Measurements from ENCODE around the gene BMI1. TPM values are rescaled to one million over a fixed set of nuclear protein-coding genes. Genes with fewer than 3 reads are reported as not detected.
"Not testable (repeated sequence)": the region's sequence is repeated elsewhere in the genome, so short reads cannot be mapped to it uniquely, and the experiment has no call there.

The BMI1 gene
- total RNA-seq, 2 donors from 2014 or later: 55.9 to 79.4 TPM

DNA sequence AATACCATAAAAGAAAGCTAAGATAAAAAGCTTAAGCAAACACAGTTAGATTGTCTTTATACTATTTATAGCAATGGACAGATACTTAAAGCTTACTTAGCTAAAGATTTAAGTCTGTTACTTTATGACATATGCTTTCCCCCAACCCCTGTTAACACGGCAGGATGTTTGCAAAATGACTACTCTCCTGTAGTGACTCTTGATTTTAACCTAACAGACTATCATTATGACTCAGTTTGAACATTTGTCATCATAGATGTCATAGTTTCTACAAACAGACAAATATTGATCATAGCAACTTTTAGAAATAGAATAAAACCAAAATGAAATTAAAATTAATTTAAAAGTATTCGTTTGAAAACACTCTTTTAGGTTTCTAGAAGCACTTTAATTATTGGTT lies 12.5 kb upstream of the BMI1 start:
- H3K9me3 ChIP-seq: no peaks in the 10 kb centered on the region

DNA sequence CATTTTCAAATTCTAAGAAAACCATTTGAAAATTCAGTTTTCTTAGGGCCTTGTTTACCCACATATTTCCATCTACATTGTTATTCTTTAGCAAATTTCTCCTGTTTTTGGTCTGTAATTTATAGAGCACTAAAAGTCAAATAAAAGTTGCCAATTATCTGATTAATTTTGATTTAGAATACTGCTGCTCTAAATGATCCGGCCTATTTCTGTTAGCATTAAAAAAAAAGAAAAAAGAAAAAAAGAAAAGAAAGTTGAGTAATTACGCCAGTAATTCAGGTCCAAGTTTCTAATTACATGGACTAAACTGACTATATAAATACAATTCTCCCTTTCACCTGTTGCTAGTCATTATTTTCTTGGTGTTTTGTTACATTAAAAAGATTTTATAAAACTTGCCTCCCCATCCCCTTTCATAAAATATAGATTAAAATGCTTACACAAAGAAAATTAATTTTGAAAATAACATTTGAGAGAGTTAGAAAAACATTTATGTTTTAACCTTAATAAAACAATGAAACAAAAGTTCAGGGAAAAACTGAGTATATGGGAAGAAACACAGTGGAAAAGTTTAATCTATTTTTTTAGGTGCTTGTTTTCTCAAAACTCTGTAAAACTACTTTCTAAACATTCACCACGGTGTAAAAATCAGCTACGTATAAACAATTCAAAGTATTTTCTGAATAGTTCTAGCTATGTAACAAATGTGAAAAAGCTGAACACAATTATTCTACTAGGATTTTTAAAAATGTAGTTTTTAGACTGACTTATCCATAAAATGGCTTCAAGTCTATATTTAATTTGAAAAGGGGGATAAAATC lies 11.5 kb upstream of the BMI1 start:
- H3K27ac ChIP-seq: no peak overlapping the region
- H3K9me3 ChIP-seq: no peaks in the 10 kb centered on the region
- TF ChIP-seq, protein P1, sequence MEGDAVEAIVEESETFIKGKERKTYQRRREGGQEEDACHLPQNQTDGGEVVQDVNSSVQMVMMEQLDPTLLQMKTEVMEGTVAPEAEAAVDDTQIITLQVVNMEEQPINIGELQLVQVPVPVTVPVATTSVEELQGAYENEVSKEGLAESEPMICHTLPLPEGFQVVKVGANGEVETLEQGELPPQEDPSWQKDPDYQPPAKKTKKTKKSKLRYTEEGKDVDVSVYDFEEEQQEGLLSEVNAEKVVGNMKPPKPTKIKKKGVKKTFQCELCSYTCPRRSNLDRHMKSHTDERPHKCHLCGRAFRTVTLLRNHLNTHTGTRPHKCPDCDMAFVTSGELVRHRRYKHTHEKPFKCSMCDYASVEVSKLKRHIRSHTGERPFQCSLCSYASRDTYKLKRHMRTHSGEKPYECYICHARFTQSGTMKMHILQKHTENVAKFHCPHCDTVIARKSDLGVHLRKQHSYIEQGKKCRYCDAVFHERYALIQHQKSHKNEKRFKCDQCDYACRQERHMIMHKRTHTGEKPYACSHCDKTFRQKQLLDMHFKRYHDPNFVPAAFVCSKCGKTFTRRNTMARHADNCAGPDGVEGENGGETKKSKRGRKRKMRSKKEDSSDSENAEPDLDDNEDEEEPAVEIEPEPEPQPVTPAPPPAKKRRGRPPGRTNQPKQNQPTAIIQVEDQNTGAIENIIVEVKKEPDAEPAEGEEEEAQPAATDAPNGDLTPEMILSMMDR (IDR thresholded peaks at IDR 0.05): no peak
- no peaks in the 10 kb centered on the region for H3K4me1 ChIP-seq (ENCODE audit: control insufficient read depth in 1 of 2, low read depth in 2 of 2)
- no peak for DNase-seq (ENCODE audit: low spot score)
- H3K36me3 ChIP-seq: no peaks in the 10 kb centered on the region
- no peak overlapping the region for H3K4me3 ChIP-seq
- ATAC-seq (ENCODE audit: insufficient number of reproducible peaks, low FRiP score, low read depth): no peak
- no peaks in the 10 kb centered on the region for H3K27me3 ChIP-seq (replicated peaks; ENCODE audit: insufficient read depth)

More for the DNA sequence above, 12.5 kb upstream of the BMI1 start:
- no peak overlapping the region for H3K4me3 ChIP-seq
- DNase-seq (ENCODE audit: low spot score): no peak
- ATAC-seq (ENCODE audit: insufficient number of reproducible peaks, low FRiP score, low read depth): no peak
- H3K27ac ChIP-seq: no peak overlapping the region
- TF ChIP-seq, protein P1 (IDR thresholded peaks at IDR 0.05): no peak
- no peaks in the 10 kb centered on the region for H3K4me1 ChIP-seq (ENCODE audit: control insufficient read depth in 1 of 2, low read depth in 2 of 2)
- H3K36me3 ChIP-seq: no peaks in the 10 kb centered on the region
- H3K27me3 ChIP-seq (replicated peaks; ENCODE audit: insufficient read depth): no peaks in the 10 kb centered on the region

DNA sequence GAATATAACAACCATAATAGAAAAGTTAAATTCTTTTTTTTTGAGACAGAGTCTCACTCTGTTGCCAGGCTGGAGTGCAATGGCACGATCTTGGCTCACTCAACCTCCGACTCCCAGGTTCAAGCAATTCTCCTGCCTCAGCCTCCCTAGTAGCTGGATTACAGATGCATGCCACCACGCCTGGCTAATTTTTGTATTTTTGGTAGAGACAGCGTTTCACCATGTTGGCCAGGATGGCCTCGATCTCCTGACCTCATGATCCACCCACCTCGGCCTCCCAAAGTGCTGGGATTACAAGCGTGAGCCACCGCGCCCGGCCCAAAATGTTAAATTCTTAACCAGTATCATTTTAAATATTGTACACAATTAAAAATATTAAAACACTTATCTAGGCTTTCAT lies 10.9 kb upstream of the BMI1 start:
- H3K27me3 ChIP-seq (replicated peaks; ENCODE audit: insufficient read depth); H3K4me1 ChIP-seq (ENCODE audit: control insufficient read depth in 1 of 2, low read depth in 2 of 2); H3K36me3 ChIP-seq; DNase-seq (ENCODE audit: low spot score); H3K9me3 ChIP-seq; H3K27ac ChIP-seq; ATAC-seq (ENCODE audit: insufficient number of reproducible peaks, low FRiP score, low read depth); H3K4me3 ChIP-seq: not testable (repeated sequence)

- Histone ChIP-seq H3K9me3 (no peaks in the 10 kb centered on the region), H3K4me1 (ENCODE audit: control insufficient read depth in 1 of 2, low read depth in 2 of 2) (peaks cover 0 to 11% of the 10 kb centered on the region in 2 donors), H3K36me3 (no peaks in the 10 kb centered on the region), H3K27me3 (replicated peaks; ENCODE audit: insufficient read depth) (no peaks in the 10 kb centered on the region), H3K4me3 (no peak overlapping the region), H3K27ac (no peak overlapping the region)
- TF ChIP-seq, protein P1 (IDR thresholded peaks at IDR 0.05): no peak
- no peak for ATAC-seq (ENCODE audit: insufficient number of reproducible peaks, low FRiP score, low read depth)
- DNase-seq (ENCODE audit: low spot score): no peak
Measured at GRCh38 chr10:22310928-22311327, 10.0 kb upstream of the BMI1 start.

DNA sequence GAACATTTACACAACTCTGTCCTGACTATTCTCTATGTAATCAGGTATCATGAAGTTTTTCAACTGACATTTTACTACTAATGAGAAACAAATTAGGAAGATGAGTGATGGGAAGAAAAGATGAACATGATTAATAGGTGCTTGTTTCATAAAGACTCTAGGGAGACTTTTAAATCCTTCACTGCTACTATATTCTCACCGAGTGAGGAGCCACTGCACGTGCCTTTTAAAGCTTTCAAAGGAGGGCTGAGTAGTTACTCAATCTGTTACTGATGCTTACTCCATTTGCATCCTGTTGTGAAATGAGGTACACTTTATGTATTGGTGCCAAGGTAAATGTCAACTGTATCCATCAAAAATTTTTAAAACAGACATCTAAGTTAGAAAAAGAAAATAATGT lies 6.0 kb upstream of the BMI1 start:
- Histone ChIP-seq H3K27ac (no peak overlapping the region), H3K4me1 (ENCODE audit: control insufficient read depth in 1 of 2, low read depth in 2 of 2) (peaks cover 12 to 31% of the 10 kb centered on the region in 2 donors), H3K9me3 (no peaks in the 10 kb centered on the region), H3K4me3 (no peak overlapping the region), H3K27me3 (replicated peaks; ENCODE audit: insufficient read depth) (no peaks in the 10 kb centered on the region), H3K36me3 (no peaks in the 10 kb centered on the region)
- TF ChIP-seq, protein P1 (IDR thresholded peaks at IDR 0.05): no peak
- DNase-seq (ENCODE audit: low spot score): no peak
- ATAC-seq (ENCODE audit: insufficient number of reproducible peaks, low FRiP score, low read depth): no peak

Measured in thoracic aorta (tissue), 2 donors.